Heart left ventricle (tissue), 13 donors: ENCODE data around the gene UXT.

Source experiments
- CTCF ChIP-seq, 12 donors: fragments of 200-600 bp; sonication (generic) in 4 of 12; IDR thresholded peaks; one replicate each; pipeline versions ENCODE4 v1.5.0 to v1.8.0; 2018 to 2022; ENCODE audit warnings: antibody characterized with exemption in 12 of 12, mild to moderate bottlenecking in 5 of 12
- POLR2A ChIP-seq, 2 donors: fragments of 450-650 bp; IDR thresholded peaks; one replicate each; pipeline ENCODE4 v1.6.1; 2017; ENCODE audit warnings: antibody characterized with exemption in 2 of 2, mild to moderate bottlenecking in 2 of 2, moderate library complexity in 2 of 2
- donor health status: ischemic (EF 13 %, LVEDD 7.1; RV severe dilation, severe dysfunction).
- donor health status: DM: no; HTN: yes; CAD: no.
- donor health status: DM: no; HTN: no; CAD: no.
- donor health status: ischemic (EF 25% LVEDD 6.9; RV normal size, moderate dysfunction).
- donor health status: ischemic (EF 25% LVEDD 5.7; RV mildly dilated, moderate dysfunction).
- donor health status: ischemic (EF 35%, LVEDD 5.7; RV mildly dilated, moderate dysfunction).
- donor health status: nonischemic (EF 11% LVEDD 7.7; RV severe dilation, severe dysfunction).
- donor health status: DM: yes; HTN: yes; CAD: no.
- donor health status: PGD.
- donor health status: ischemic (EF 29% LVEDD 5.4; RV normal size, mild dysfunction).
- donor health status: nonischemic (EF 23%, LVEDD 6.1; RV moderate dilation, normal function).

DNA sequence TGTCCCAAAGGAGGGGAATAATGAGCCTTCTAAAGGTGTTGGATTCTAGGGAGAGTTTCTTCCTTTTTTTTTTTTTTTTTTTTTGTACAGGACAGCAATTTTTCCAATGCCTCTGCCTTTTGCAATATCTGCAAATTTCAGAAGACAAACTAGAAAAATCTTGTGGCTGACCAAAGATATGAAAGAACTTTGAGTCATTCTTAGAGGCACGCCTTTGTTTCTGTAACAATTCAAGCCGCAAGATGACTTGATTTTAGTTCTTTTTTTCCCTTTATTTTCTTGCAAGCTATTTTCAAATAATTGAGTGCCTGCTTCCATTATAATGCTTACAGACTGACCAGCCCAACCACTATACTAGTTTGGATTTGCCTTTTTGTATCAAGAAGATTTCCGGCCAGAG is 47.6 kb upstream of the UXT start:
- TF ChIP-seq CTCF (IDR thresholded peaks at IDR 0.05) (no peak), POLR2A (IDR thresholded peaks at IDR 0.05) (no peak)
